ENCODE measurements around the gene EEIG1. TPM values are rescaled to one million over a fixed set of nuclear protein-coding genes. Genes with fewer than 3 reads are reported as not detected.

Gene EEIG1
- total and polyA plus RNA-seq, 9 of the 15 experiments (the other 6 are each of a cell fraction or from before 2014, with no cell fraction given) = 0.17 to 16.7 (median 3.6) TPM

DNA sequence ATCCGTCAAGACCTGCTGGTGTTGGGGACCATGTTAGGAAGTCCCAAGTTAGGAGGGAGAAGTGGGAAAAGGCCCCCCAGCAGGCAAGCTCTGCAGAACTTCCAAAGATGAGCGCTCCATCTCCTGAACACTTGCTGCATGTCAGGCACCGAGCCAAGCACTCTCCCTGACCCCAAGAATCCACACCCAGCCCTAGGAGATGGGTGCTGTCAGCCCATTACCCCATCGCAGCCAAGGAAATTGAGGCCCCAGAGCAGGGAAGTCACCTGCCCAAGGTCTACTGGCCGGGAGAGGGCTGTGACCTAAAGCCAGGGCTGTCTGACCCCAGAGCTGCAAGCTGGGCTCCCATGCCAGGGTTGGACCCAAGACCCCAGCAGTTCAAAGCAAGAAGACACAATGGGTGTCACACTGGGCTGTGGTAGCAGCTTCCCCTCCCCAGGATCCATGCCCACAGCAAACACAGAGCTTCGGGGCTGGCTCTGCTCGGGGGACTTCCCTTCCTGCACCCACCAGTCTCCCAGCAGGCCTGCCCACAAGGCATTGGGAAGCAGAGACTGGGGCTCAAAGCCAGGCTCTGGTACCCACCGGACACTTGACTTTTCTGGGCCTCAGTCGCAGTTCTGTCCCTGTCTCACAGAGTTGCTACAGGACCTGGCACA, 13.5 kb downstream of the EEIG1 start (continued):
- TF ChIP-seq, protein P1, sequence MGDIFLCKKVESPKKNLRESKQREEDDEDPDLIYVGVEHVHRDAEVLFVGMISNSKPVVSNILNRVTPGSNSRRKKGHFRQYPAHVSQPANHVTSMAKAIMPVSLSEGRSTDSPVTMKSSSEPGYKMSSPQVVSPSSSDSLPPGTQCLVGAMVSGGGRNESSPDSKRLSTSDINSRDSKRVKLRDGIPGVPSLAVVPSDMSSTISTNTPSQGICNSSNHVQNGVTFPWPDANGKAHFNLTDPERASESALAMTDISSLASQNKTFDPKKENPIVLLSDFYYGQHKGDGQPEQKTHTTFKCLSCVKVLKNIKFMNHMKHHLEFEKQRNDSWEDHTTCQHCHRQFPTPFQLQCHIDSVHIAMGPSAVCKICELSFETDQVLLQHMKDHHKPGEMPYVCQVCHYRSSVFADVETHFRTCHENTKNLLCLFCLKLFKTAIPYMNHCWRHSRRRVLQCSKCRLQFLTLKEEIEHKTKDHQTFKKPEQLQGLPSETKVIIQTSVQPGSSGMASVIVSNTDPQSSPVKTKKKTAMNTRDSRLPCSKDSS (IDR thresholded peaks at IDR 0.05; ENCODE audit: low read depth, partially characterized antibody) = no peak
- no peak for TF ChIP-seq TAL1 (IDR thresholded peaks at IDR 0.05)
- no peak for TF ChIP-seq TCF7 (IDR thresholded peaks at IDR 0.05; ENCODE audit: borderline replicate concordance)

- H4K20me1 ChIP-seq (replicated peaks; ENCODE audit: control insufficient read depth, insufficient read depth, low read length) = no peaks in the 10 kb centered on the region
- DNase-seq (ENCODE audit: extremely low read depth in 1 of 4, low spot score in 3 of 4) = no peak
- peaks cover 45 to 85% of the 10 kb centered on the region in 2 experiments for H3K4me1 ChIP-seq (replicated peaks in 1 of 2; ENCODE audit: control insufficient read depth in 2 of 2, insufficient read depth in 2 of 2, low read length in 2 of 2)
- no peak overlapping the region for H2AFZ ChIP-seq (ENCODE audit: low read depth, low read length)
- no peaks in the 10 kb centered on the region for H3K27me3 ChIP-seq (ENCODE audit: control insufficient read depth in 2 of 2, insufficient read depth in 2 of 2, low read length in 2 of 2)
- H3K4me2 ChIP-seq (ENCODE audit: insufficient read depth, low read length) = no peak overlapping the region
- in situ Hi-C loops (cut with MboI) = loop anchor here (10.0 kb wide), 1 partner anchor 68 kb away; no protein-coding TSS in a partner anchor
- H3K9me1 ChIP-seq (ENCODE audit: control insufficient read depth, insufficient read depth, low read length) = no peaks in the 10 kb centered on the region
- H3K36me3 ChIP-seq (ENCODE audit: control insufficient read depth, insufficient read depth, low read length) = no peaks in the 10 kb centered on the region
- BruUV-seq (replicated peaks) = no TSS peak
- ATAC-seq = no peak
- intact Hi-C loops (cut with micrococcal nuclease) = no loop called here
- H3K27ac ChIP-seq (ENCODE audit: extremely low read depth, low read depth, low read length) = no peak overlapping the region
- H3K9ac ChIP-seq (ENCODE audit: insufficient read depth in 1 of 2, low read depth in 2 of 2, low read length in 2 of 2) = peak overlapping the region in 1 of 2 experiments; percentile 68; a peak in 1 of 4 replicates
- ChIA-PET CTCF (ENCODE audit: low intra/inter-chr PET ratio) (no interaction called here), POLR2A (interaction anchor here (0.6 to 3.6 kb wide), 2 partner anchors 8 to 12 kb away, joined by 3 to 18 read pairs; no protein-coding TSS in a partner anchor)
- TF ChIP-seq NFIC (IDR thresholded peaks at IDR 0.05) = peak; percentile 28; the same call in 1 of the 2 replicates
- TF ChIP-seq POLR3A (IDR thresholded peaks at IDR 0.05; ENCODE audit: borderline replicate concordance, extremely low read depth, insufficient read depth, insufficient read length) = no peak
- no peak for TF ChIP-seq YY1 (IDR thresholded peaks at IDR 0.05; ENCODE audit: borderline replicate concordance in 1 of 3, control insufficient read depth in 1 of 3, extremely low read depth in 1 of 3, insufficient read depth in 3 of 3, insufficient read length in 1 of 3, insufficient replicate concordance in 2 of 3, low read depth in 1 of 3, low read length in 2 of 3)
- TF ChIP-seq PTRF (tag; IDR thresholded peaks at IDR 0.05) = no peak
- no peak for TF ChIP-seq MCM3 (IDR thresholded peaks at IDR 0.05)
- no peak for TF ChIP-seq STAT5B (CRISPR knock-in tag; IDR thresholded peaks at IDR 0.05)
- TF ChIP-seq KDM4B (IDR thresholded peaks at IDR 0.05; ENCODE audit: borderline replicate concordance in 2 of 2, low read depth in 1 of 2) = no peak
- TF ChIP-seq ZNF23 (CRISPR knock-in tag; IDR thresholded peaks at IDR 0.05) = no peak
- TF ChIP-seq SRSF7 (optimal IDR thresholded peaks at IDR 0.05; ENCODE audit: low read depth, low read length) = no peak
- no peak for TF ChIP-seq NR2C1 (IDR thresholded peaks at IDR 0.05)
- TF ChIP-seq NR2C1 (tag; IDR thresholded peaks at IDR 0.05) = peak; percentile 18; the same call in 1 of the 2 replicates
- TF ChIP-seq RUNX1 (IDR thresholded peaks at IDR 0.05; ENCODE audit: low read depth) = no peak
- TF ChIP-seq ZNF347 (CRISPR knock-in tag; IDR thresholded peaks at IDR 0.05; ENCODE audit: low read depth) = no peak
- TF ChIP-seq ZKSCAN8 (CRISPR knock-in tag; IDR thresholded peaks at IDR 0.05) = no peak
- no peak for TF ChIP-seq IRF2 (CRISPR knock-in tag; IDR thresholded peaks at IDR 0.05)
- no peak for TF ChIP-seq SMARCA4 (IDR thresholded peaks at IDR 0.05)
- peaks cover 64% of the 10 kb centered on the region for H3K79me2 ChIP-seq (ENCODE audit: control insufficient read depth, insufficient read depth, low read length)
- H3K9me3 ChIP-seq (replicated peaks; ENCODE audit: control insufficient read depth, insufficient read depth, low read depth, low read length) = no peaks in the 10 kb centered on the region
- H3K4me3 ChIP-seq = no peak overlapping the region
- no peak for FAIRE-seq
- WGBS (ENCODE audit: insufficient coverage, low coverage, missing lambda C conversion rate) = 90% methylated on average over 7 of the region's 8 CpGs
Observed at GRCh38 chr9:127966416-127967150, 14.2 kb downstream of the EEIG1 start.

Measured in K562 (cell line).